ENCODE results near the gene SAXO1.

SAXO1 gene

DNA sequence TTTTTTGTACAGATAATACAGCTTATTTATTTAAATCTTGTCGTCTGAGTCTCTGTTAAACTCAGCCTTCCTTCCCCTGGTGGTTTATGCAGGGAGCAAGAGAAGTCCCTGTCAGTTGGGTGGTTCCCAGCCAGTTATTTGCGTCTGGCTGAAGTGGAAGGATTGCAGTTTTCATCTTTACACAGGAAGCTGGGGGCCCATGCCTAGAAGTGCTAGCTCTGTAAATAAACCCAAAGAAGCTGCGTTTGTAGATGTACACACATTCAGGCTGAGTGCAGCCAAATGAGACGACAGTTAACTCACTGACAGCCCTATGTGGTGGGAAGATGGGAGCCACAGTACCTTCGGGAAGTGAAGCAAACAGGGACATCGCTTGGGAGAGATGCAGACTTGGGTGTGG, 122.1 kb downstream of the SAXO1 start:
- DNase-seq (ENCODE audit: low read depth), result peak; percentile 53

DNA sequence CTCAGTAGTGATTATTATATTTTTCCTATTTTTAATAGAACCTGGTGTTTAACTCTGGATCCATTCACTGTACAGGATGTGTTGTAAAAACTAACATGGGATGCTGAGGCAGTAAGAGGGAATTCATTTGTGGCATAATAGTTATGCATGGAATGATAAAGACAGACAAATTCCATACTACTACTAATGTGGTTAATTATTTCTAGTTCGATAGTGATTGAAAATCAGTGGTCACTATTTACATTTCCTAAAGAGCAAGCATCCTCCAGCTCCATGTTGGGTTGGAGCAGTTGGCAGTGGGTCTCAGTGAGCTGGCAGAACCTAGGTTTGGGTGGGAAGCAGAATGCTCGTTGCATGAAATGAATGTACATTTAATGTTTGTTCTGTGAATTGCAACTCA, 122.6 kb downstream of the SAXO1 start:
- DNase-seq (ENCODE audit: low read depth), result peak; percentile 43

- DNase-seq (ENCODE audit: low read depth), result no peak
Measured at GRCh38 chr9:18909140-18910018, 123.6 kb downstream of the SAXO1 start.

GRCh38 chr9:18907927-18908625, 124.9 kb downstream of the SAXO1 start:
- DNase-seq (ENCODE audit: low read depth), result no peak

DNA sequence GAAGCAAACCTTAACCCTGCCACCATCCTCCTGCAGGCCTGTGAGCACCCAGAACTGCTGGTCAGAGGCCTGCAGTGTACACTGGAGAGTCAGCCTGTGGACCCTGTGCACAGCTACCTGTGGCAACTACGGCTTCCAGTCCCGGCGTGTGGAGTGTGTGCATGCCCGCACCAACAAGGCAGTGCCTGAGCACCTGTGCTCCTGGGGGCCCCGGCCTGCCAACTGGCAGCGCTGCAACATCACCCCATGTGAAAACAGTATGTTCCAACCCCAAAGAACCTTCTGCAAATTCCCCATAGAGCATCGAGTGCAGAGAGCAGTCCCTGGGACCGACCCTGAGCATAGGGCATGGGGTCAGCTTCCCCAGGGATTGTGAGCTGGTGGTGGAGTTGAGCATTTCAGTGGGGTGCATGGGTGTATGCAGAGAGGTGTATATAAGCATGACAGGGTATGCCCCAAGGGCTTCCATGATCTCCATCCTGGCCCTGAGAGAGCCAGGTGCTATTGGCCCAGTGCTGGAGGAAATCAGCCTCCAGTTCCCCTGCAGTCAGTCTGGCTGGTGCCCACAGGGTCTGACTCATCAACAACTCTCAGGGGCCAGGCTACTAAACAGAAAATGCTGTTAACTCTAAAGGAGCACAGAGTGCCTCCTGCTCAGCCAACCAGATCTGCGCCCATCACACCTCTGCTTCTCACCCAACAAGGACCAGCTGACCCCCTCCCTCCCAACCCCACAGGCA, 126.2 kb downstream of the SAXO1 start:
- peak; percentile 73 for DNase-seq (ENCODE audit: low read depth)

- DNase-seq (ENCODE audit: low read depth), result peak; percentile 67
Measured at GRCh38 chr9:18905883-18906629, 127.0 kb downstream of the SAXO1 start.

- peak; percentile 85 for DNase-seq (ENCODE audit: low read depth)
Measured at GRCh38 chr9:18905028-18905882, 127.8 kb downstream of the SAXO1 start.

DNA sequence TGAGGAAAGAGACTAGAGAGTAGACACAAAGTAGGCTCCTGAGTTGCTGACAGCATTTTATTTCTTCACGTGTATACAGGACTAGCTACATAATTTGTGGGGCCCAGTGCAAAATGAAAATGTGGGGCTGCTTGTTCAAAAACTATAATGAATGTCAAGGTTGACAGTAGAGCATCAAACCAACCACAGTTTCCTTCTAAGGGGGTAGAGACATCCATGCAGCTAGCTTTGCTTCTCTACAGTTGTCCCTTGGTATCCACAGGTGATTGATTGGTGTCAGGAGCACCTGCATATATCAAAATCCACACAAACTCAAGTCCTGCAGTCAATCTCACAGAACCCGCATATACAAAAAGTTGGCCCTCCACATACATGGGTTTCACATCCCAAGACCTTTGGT, 129.6 kb downstream of the SAXO1 start:
- DNase-seq (ENCODE audit: low read depth), result no peak

DNA sequence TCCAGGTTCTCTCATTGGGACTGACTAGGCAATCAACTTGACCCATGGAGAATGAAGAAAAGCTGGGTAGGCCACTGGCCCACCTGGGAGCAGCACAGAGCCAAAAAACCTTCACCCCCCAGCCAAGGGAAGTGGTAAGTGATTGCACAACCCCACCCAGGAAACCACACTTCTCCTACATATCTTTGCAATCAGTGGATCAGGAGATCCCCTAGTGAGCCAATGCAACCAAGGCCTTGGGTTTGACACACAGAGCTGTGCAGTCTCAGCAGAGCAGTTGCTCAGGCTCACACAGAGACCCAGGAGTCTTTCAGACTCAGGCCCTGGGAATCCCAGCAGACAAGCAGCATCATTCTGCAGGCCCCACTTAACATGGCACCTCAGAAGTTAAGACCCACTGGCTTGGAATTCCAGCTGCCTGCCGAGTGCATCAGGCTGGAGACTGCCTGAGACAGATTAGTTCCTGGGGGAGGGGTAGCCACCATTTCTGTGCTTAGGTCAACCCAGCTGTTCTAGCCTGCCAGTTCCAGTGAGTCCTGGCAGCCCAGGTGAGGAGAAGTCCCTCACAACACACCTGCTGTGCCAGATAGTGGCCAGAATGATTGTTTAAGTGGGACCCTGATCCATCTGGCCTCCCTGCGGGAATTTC, 136.4 kb downstream of the SAXO1 start:
- DNase-seq (ENCODE audit: low read depth), result peak; percentile 68

DNA sequence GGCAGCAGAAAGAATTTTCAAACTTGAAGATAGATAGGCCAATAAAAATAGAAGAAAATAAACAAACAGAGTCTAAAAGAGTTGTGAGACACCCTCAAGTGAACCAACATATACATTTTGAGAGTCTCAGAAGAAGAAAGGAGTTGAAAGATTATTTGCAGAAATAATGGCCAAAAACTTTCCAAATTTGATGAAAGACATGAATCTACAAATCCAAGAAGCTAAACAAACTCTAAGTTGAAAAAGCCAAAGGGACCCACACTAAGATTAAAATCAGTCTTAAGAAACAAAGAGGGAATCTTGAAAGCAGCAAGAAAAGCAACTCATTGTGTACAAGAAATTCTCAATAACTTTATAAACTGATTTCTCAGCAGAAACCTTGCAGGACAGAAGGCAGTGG, 137.0 kb downstream of the SAXO1 start:
- no peak for DNase-seq (ENCODE audit: low read depth)

- DNase-seq (ENCODE audit: low read depth), result peak; percentile 10
Measured at GRCh38 chr9:18893491-18893890, 139.5 kb downstream of the SAXO1 start.

GRCh38 chr9:18893046-18893445, 140.0 kb downstream of the SAXO1 start:
- no peak for DNase-seq (ENCODE audit: low read depth)

GRCh38 chr9:18891946-18892670, 140.9 kb downstream of the SAXO1 start:
- DNase-seq (ENCODE audit: low read depth), result no peak

- DNase-seq (ENCODE audit: low read depth), result peak; percentile 86
Measured at GRCh38 chr9:18890372-18890771, 142.6 kb downstream of the SAXO1 start.

DNA sequence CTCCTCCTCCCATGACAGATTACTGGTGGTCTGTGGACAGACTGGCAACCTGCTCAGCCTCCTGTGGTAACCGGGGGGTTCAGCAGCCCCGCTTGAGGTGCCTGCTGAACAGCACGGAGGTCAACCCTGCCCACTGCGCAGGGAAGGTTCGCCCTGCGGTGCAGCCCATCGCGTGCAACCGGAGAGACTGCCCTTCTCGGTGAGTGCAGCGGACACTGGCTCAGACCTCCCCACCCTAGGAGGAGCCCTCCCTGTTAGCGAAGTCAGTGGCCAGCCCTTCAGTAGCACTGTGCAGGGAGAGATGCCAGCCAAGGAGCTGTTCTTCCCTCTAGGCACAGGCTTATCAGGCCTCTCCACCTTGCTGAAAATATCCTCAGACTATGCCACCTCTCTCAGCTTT, 143.5 kb downstream of the SAXO1 start:
- DNase-seq (ENCODE audit: low read depth), result no peak

DNA sequence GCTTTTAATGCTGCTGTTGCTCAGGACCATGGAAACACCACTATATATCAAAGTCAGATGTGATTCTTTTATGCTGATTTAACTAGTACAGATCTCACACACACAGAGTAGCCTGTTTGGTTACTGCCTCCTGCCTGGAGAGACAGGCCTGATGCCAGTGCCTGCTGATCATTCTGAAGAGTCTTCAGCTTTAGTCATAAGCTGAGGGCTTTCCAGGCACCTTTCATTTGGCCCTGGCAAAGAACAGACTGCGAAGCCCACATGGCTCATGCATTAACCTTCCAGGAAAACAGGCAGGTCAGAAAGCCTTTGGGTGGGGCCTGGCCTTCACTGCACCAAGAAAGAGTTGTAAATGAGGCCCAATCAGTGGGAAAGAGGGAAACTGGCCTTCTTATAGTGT, 144.7 kb downstream of the SAXO1 start:
- peak; percentile 46 for DNase-seq (ENCODE audit: low read depth)

DNA sequence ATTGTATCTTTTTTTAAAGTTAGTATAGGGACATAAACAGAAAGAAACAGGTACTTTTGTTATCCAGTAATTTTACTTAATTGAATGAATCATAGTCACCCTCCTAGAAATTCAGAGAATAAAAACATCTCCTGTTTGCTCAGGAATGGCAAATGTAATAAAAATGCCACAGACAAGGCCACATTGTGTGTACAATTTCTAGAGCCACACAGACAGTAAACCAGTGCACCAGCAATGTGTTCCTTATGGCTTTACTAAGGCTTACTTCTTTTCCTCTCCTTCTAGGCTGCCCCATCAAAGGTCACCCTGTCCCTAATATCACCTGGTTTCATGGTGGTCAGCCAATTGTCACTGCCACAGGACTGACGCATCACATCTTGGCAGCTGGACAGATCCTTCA, 145.5 kb downstream of the SAXO1 start:
- DNase-seq (ENCODE audit: low read depth), result no peak

GRCh38 chr9:18881758-18882157, 151.3 kb downstream of the SAXO1 start:
- DNase-seq (ENCODE audit: low read depth), result no peak

DNA sequence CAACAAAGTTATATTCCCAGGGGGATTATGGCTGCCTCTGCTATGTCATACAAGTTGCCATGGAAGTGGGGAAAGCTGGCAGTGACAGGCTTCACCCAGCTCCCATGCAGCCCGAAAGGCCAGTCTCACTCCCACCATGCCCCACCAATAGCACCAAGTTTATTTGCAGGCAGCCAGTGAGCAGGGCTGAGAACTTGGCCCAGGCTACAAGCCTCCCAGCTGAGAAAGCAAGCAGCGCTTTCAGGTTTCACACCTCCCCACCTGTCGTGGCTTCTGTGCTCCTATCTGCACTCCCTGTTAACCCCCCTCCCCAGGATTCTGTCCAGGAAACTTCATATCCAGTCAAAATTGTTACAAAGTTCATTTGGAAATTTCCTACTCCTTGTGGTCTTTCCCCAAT, 155.0 kb downstream of the SAXO1 start:
- no peak for DNase-seq (ENCODE audit: low read depth)
